Measurements from ENCODE around the gene DLG5.

The DLG5 gene

GRCh38 chr10:77817541-77817940 is 109.0 kb downstream of the DLG5 start:
- H3K4me3 ChIP-seq (ENCODE audit: low read length, poor library complexity, severe bottlenecking): no peak overlapping the region
- no peaks in the 10 kb centered on the region for H3K27me3 ChIP-seq (ENCODE audit: insufficient read depth, low read length, poor library complexity, severe bottlenecking)
- no peak for TF ChIP-seq EZH2phosphoT487 (IDR thresholded peaks at IDR 0.05; ENCODE audit: borderline replicate concordance)
- no peak for TF ChIP-seq CTCF (conservative IDR thresholded peaks at IDR 0.05; ENCODE audit: low read length)
- no peaks in the 10 kb centered on the region for H3K9me3 ChIP-seq (ENCODE audit: insufficient read depth, low read depth, low read length)
- H3K36me3 ChIP-seq (ENCODE audit: insufficient read depth, low read length): peaks cover 70% of the 10 kb centered on the region; the same call in 1 of the 2 replicates
- H3K4me1 ChIP-seq (ENCODE audit: insufficient read depth, low read length, poor library complexity, severe bottlenecking): no peaks in the 10 kb centered on the region
- no peak overlapping the region for H3K4me2 ChIP-seq (ENCODE audit: low read depth, low read length, poor library complexity, severe bottlenecking)
- H3K79me2 ChIP-seq (ENCODE audit: insufficient read depth, low read length): no peaks in the 10 kb centered on the region
- no peaks in the 10 kb centered on the region for H4K20me1 ChIP-seq (ENCODE audit: insufficient read depth, low read length, poor library complexity, severe bottlenecking)
- H2AFZ ChIP-seq (ENCODE audit: low read length): no peak overlapping the region
- no peak overlapping the region for H3K9ac ChIP-seq (ENCODE audit: low read depth, low read length, poor library complexity, severe bottlenecking)
- no peaks in the 10 kb centered on the region for H3K9me2 ChIP-seq (replicated peaks; ENCODE audit: low read depth, low read length)
- no peaks in the 10 kb centered on the region for H3F3A ChIP-seq (ENCODE audit: low read depth)

- Histone ChIP-seq H3K9me3 (ENCODE audit: insufficient read depth, low read depth, low read length) (no peaks in the 10 kb centered on the region), H3K9ac (ENCODE audit: low read depth, low read length, poor library complexity, severe bottlenecking) (no peak overlapping the region), H3K9me2 (replicated peaks; ENCODE audit: low read depth, low read length) (no peaks in the 10 kb centered on the region), H3K27me3 (ENCODE audit: insufficient read depth, low read length, poor library complexity, severe bottlenecking) (no peaks in the 10 kb centered on the region), H2AFZ (ENCODE audit: low read length) (no peak overlapping the region), H3K36me3 (ENCODE audit: insufficient read depth, low read length) (peaks cover 73% of the 10 kb centered on the region; the same call in 1 of the 2 replicates), H3F3A (ENCODE audit: low read depth) (no peaks in the 10 kb centered on the region), H4K20me1 (ENCODE audit: insufficient read depth, low read length, poor library complexity, severe bottlenecking) (no peaks in the 10 kb centered on the region), H3K4me1 (ENCODE audit: insufficient read depth, low read length, poor library complexity, severe bottlenecking) (no peaks in the 10 kb centered on the region), H3K79me2 (ENCODE audit: insufficient read depth, low read length) (no peaks in the 10 kb centered on the region), H3K4me2 (ENCODE audit: low read depth, low read length, poor library complexity, severe bottlenecking) (no peak overlapping the region), H3K4me3 (ENCODE audit: low read length, poor library complexity, severe bottlenecking) (no peak overlapping the region)
- TF ChIP-seq CTCF (conservative IDR thresholded peaks at IDR 0.05; ENCODE audit: low read length): no peak
- TF ChIP-seq EZH2phosphoT487 (IDR thresholded peaks at IDR 0.05; ENCODE audit: borderline replicate concordance): no peak
These were observed 110.2 kb downstream of the DLG5 start for GRCh38 chr10:77816311-77816710.

GRCh38 chr10:77812741-77813140 is 113.8 kb downstream of the DLG5 start:
- no peak overlapping the region for H2AFZ ChIP-seq (ENCODE audit: low read length)
- no peaks in the 10 kb centered on the region for H4K20me1 ChIP-seq (ENCODE audit: insufficient read depth, low read length, poor library complexity, severe bottlenecking)
- H3K9ac ChIP-seq (ENCODE audit: low read depth, low read length, poor library complexity, severe bottlenecking): no peak overlapping the region
- no peak overlapping the region for H3K4me2 ChIP-seq (ENCODE audit: low read depth, low read length, poor library complexity, severe bottlenecking)
- TF ChIP-seq EZH2phosphoT487 (IDR thresholded peaks at IDR 0.05; ENCODE audit: borderline replicate concordance): no peak
- TF ChIP-seq CTCF (conservative IDR thresholded peaks at IDR 0.05; ENCODE audit: low read length): no peak
- H3K36me3 ChIP-seq (ENCODE audit: insufficient read depth, low read length): peaks cover 71% of the 10 kb centered on the region; the same call in 1 of the 2 replicates
- H3K4me1 ChIP-seq (ENCODE audit: insufficient read depth, low read length, poor library complexity, severe bottlenecking): no peaks in the 10 kb centered on the region
- H3K9me2 ChIP-seq (replicated peaks; ENCODE audit: low read depth, low read length): no peaks in the 10 kb centered on the region
- no peak overlapping the region for H3K4me3 ChIP-seq (ENCODE audit: low read length, poor library complexity, severe bottlenecking)
- no peaks in the 10 kb centered on the region for H3F3A ChIP-seq (ENCODE audit: low read depth)
- no peaks in the 10 kb centered on the region for H3K79me2 ChIP-seq (ENCODE audit: insufficient read depth, low read length)
- H3K27me3 ChIP-seq (ENCODE audit: insufficient read depth, low read length, poor library complexity, severe bottlenecking): no peaks in the 10 kb centered on the region
- H3K9me3 ChIP-seq (ENCODE audit: insufficient read depth, low read depth, low read length): no peaks in the 10 kb centered on the region

Data from Loucy (cell line).